Astrocyte (in vitro differentiated cells and primary cell): Measurements from ENCODE around the gene NRGN. TPM values are rescaled to one million over a fixed set of nuclear protein-coding genes. Genes with fewer than 3 reads are reported as not detected.

ENCODE experiments used
- DNase-seq: peaks from one replicate; pipeline ENCODE4 v3.0.0-alpha.2; 2010; ENCODE audit warnings: low read depth
- FAIRE-seq: peaks from 2 replicates; lab custom pipeline; 2011; peaks lifted over from hg19 to GRCh38; lab: Jason Lieb, UNC
- H2AFZ ChIP-seq: 2 replicates; pipeline ENCODE4 v1.6.0; 2012; ENCODE audit warnings: low read depth, low read length, inconsistent platforms
- H3K27ac ChIP-seq: 2 replicates; pipeline ENCODE4 v1.5.1; 2011; ENCODE audit warnings: low read depth, low read length, inconsistent platforms
- H3K27me3 ChIP-seq: 2 replicates; pipeline ENCODE4 v1.6.0; 2011; ENCODE audit warnings: low read length, inconsistent platforms; ENCODE audit not compliant: insufficient read depth
- H3K36me3 ChIP-seq: 2 replicates; pipeline ENCODE4 v1.5.1; 2011; ENCODE audit warnings: low read length, inconsistent platforms; ENCODE audit not compliant: insufficient read depth
- H3K4me1 ChIP-seq: 2 replicates; pipeline ENCODE4 v1.5.1; 2011; ENCODE audit warnings: low read length, inconsistent platforms; ENCODE audit not compliant: insufficient read depth
- H3K4me2 ChIP-seq: 2 replicates; pipeline ENCODE4 v1.6.0; 2012; ENCODE audit warnings: low read length, inconsistent platforms
- H3K4me3 ChIP-seq: 2 replicates; pipeline ENCODE4 v1.5.1; 2011; ENCODE audit warnings: low read depth, mild to moderate bottlenecking, low read length, inconsistent platforms; ENCODE audit not compliant: insufficient read depth
- H3K79me2 ChIP-seq: 2 replicates; pipeline ENCODE4 v1.6.0; 2012; ENCODE audit warnings: mild to moderate bottlenecking, low read length, inconsistent platforms; ENCODE audit not compliant: insufficient read depth
- H3K9ac ChIP-seq: 2 replicates; pipeline ENCODE4 v1.6.0; 2012; ENCODE audit warnings: mild to moderate bottlenecking, low read length, inconsistent platforms
- H3K9me3 ChIP-seq: 2 replicates; pipeline ENCODE4 v1.5.1; 2012; ENCODE audit warnings: low read depth, mild to moderate bottlenecking, low read length, inconsistent platforms; ENCODE audit not compliant: insufficient read depth
- H4K20me1 ChIP-seq: 2 replicates; pipeline ENCODE4 v1.6.0; 2012; ENCODE audit warnings: low read length, inconsistent platforms; ENCODE audit not compliant: insufficient read depth
- H3K27ac Mint-ChIP-seq: one replicate; pipeline ENCODE4 v1.8.0; 2021; ENCODE audit warnings: mild to moderate bottlenecking, mixed read lengths; ENCODE audit not compliant: unreplicated experiment
- H3K27me3 Mint-ChIP-seq: one replicate; pipeline ENCODE4 v1.8.0; 2021; ENCODE audit warnings: low read depth, mixed read lengths; ENCODE audit not compliant: unreplicated experiment
- H3K36me3 Mint-ChIP-seq: one replicate; pipeline ENCODE4 v1.8.0; 2021; ENCODE audit warnings: low read depth, mixed read lengths; ENCODE audit not compliant: unreplicated experiment
- H3K4me1 Mint-ChIP-seq: one replicate; pipeline ENCODE4 v1.8.0; 2021; ENCODE audit warnings: low read depth, mixed read lengths; ENCODE audit not compliant: unreplicated experiment
- H3K4me3 Mint-ChIP-seq: one replicate; pipeline ENCODE4 v1.8.0; 2021; ENCODE audit warnings: mild to moderate bottlenecking, moderate library complexity, mixed read lengths; ENCODE audit not compliant: unreplicated experiment
- H3K9me3 Mint-ChIP-seq: one replicate; pipeline ENCODE4 v1.8.0; 2021; ENCODE audit warnings: mild to moderate bottlenecking, mixed read lengths; ENCODE audit not compliant: unreplicated experiment
- CTCF ChIP-seq: IDR thresholded peaks from 2 replicates; pipeline ENCODE4 v1.5.1; 2011; ENCODE audit warnings: low read depth, mild to moderate bottlenecking, inconsistent platforms, low read length, moderate library complexity; ENCODE audit not compliant: insufficient read depth
- EZH2 ChIP-seq: IDR thresholded peaks from 2 replicates; pipeline ENCODE4 v1.6.1; 2012; ENCODE audit warnings: mild to moderate bottlenecking, low read length, inconsistent platforms; ENCODE audit not compliant: insufficient read depth
- total RNA-seq: library from RNA; stranded (reverse); gene quantifications from 2 replicates; pipeline ENCODE4 v1.2.1, GENCODE V29; 2021

The NRGN gene
- total RNA-seq, 1 donor from 2014 or later, result 1.7 TPM

GRCh38 chr11:124778281-124778680 lies 38.5 kb downstream of the NRGN start:
- H3K4me3 ChIP-seq, result no peak overlapping the region
- H3K27me3 Mint-ChIP-seq, result no peaks in the 10 kb centered on the region
- H3K9me3 ChIP-seq, result no peaks in the 10 kb centered on the region
- peaks cover 53% of the 10 kb centered on the region for H3K79me2 ChIP-seq
- H3K36me3 ChIP-seq, result no peaks in the 10 kb centered on the region
- H3K9me3 Mint-ChIP-seq, result no peaks in the 10 kb centered on the region
- H2AFZ ChIP-seq, result no peak overlapping the region
- no peak for FAIRE-seq
- H3K27ac ChIP-seq, result no peak overlapping the region
- TF ChIP-seq EZH2 (no peak), CTCF (no peak)
- DNase-seq, result no peak
- H3K4me1 Mint-ChIP-seq, result peaks cover 13% of the 10 kb centered on the region
- no peak overlapping the region for H3K4me2 ChIP-seq
- peaks cover 9% of the 10 kb centered on the region for H3K36me3 Mint-ChIP-seq
- H3K27me3 ChIP-seq, result no peaks in the 10 kb centered on the region
- H3K4me1 ChIP-seq, result no peaks in the 10 kb centered on the region
- peaks cover 42% of the 10 kb centered on the region for H4K20me1 ChIP-seq
- no peak overlapping the region for H3K9ac ChIP-seq
- no peak overlapping the region for H3K4me3 Mint-ChIP-seq
- H3K27ac Mint-ChIP-seq, result no peak overlapping the region

GRCh38 chr11:124779568-124779967 lies 39.8 kb downstream of the NRGN start:
- no peak overlapping the region for H3K9ac ChIP-seq
- H3K79me2 ChIP-seq, result peaks cover 60% of the 10 kb centered on the region
- Mint-ChIP-seq H3K4me3 (no peak overlapping the region), H3K36me3 (peaks cover 9% of the 10 kb centered on the region), H3K27ac (no peak overlapping the region), H3K9me3 (no peaks in the 10 kb centered on the region), H3K27me3 (no peaks in the 10 kb centered on the region), H3K4me1 (peaks cover 13% of the 10 kb centered on the region)
- DNase-seq (no peak), FAIRE-seq (no peak)
- no peak overlapping the region for H3K4me2 ChIP-seq
- no peak overlapping the region for H3K27ac ChIP-seq
- TF ChIP-seq CTCF, result no peak
- no peak for TF ChIP-seq EZH2
- peaks cover 51% of the 10 kb centered on the region for H4K20me1 ChIP-seq
- no peaks in the 10 kb centered on the region for H3K36me3 ChIP-seq
- no peaks in the 10 kb centered on the region for H3K4me1 ChIP-seq
- no peak overlapping the region for H2AFZ ChIP-seq
- no peaks in the 10 kb centered on the region for H3K9me3 ChIP-seq
- H3K27me3 ChIP-seq, result no peaks in the 10 kb centered on the region
- no peak overlapping the region for H3K4me3 ChIP-seq

- TF ChIP-seq EZH2 (no peak), CTCF (no peak)
Observed at GRCh38 chr11:124783002-124783401, 43.3 kb downstream of the NRGN start.

More at GRCh38 chr11:124783002-124783401, 43.3 kb downstream of the NRGN start:
- H3K27ac ChIP-seq, result no peak overlapping the region
- H3K9ac ChIP-seq, result no peak overlapping the region
- no peaks in the 10 kb centered on the region for H3K9me3 ChIP-seq
- Mint-ChIP-seq H3K27me3 (no peaks in the 10 kb centered on the region), H3K4me3 (no peak overlapping the region), H3K9me3 (no peaks in the 10 kb centered on the region), H3K27ac (no peak overlapping the region), H3K36me3 (peaks cover 3% of the 10 kb centered on the region), H3K4me1 (peaks cover 6% of the 10 kb centered on the region)
- H2AFZ ChIP-seq, result no peak overlapping the region
- no peak for DNase-seq
- H3K4me3 ChIP-seq, result no peak overlapping the region
- no peak overlapping the region for H3K4me2 ChIP-seq
- no peaks in the 10 kb centered on the region for H3K36me3 ChIP-seq
- peaks cover 63% of the 10 kb centered on the region for H3K79me2 ChIP-seq
- no peaks in the 10 kb centered on the region for H3K27me3 ChIP-seq
- no peaks in the 10 kb centered on the region for H3K4me1 ChIP-seq
- peaks cover 63% of the 10 kb centered on the region for H4K20me1 ChIP-seq
- FAIRE-seq, result no peak
